Measurements from ENCODE around the gene POT1.

The POT1 gene

GRCh38 chr7:124909808-124910207 lies 19.8 kb downstream of the POT1 start:
- no peak for DNase-seq (ENCODE audit: low read depth)

- no peak for DNase-seq (ENCODE audit: low read depth)
These were observed 21.4 kb downstream of the POT1 start for GRCh38 chr7:124908259-124908658.

GRCh38 chr7:124907490-124907889 lies 22.1 kb downstream of the POT1 start:
- no peak for DNase-seq (ENCODE audit: low read depth)

- no peak for DNase-seq (ENCODE audit: low read depth)
These were observed 31.1 kb downstream of the POT1 start for GRCh38 chr7:124898531-124898930.

GRCh38 chr7:124896001-124896400 lies 33.6 kb downstream of the POT1 start:
- no peak for DNase-seq (ENCODE audit: low read depth)

- DNase-seq (ENCODE audit: low read depth), result no peak
These were observed 36.3 kb downstream of the POT1 start for GRCh38 chr7:124893140-124893827.

GRCh38 chr7:124887247-124887646 lies 42.4 kb downstream of the POT1 start:
- DNase-seq (ENCODE audit: low read depth), result no peak

- no peak for DNase-seq (ENCODE audit: low read depth)
These were observed 47.6 kb downstream of the POT1 start for GRCh38 chr7:124881981-124882380.

GRCh38 chr7:124879771-124880170 lies 49.9 kb downstream of the POT1 start:
- DNase-seq (ENCODE audit: low read depth), result no peak

GRCh38 chr7:124879103-124879502 lies 50.5 kb downstream of the POT1 start:
- no peak for DNase-seq (ENCODE audit: low read depth)

- no peak for DNase-seq (ENCODE audit: low read depth)
These were observed 54.9 kb downstream of the POT1 start for GRCh38 chr7:124874644-124875163.

- DNase-seq (ENCODE audit: low read depth), result no peak
These were observed 71.9 kb downstream of the POT1 start for GRCh38 chr7:124857672-124858235.

GRCh38 chr7:124856299-124856888 lies 73.2 kb downstream of the POT1 start:
- DNase-seq (ENCODE audit: low read depth), result peak; percentile 15

- no peak for DNase-seq (ENCODE audit: low read depth)
These were observed 86.3 kb downstream of the POT1 start for GRCh38 chr7:124843336-124843735.

- no peak for DNase-seq (ENCODE audit: low read depth)
These were observed 89.2 kb downstream of the POT1 start for GRCh38 chr7:124840435-124840834.

GRCh38 chr7:124839687-124840086 lies 89.9 kb downstream of the POT1 start:
- no peak for DNase-seq (ENCODE audit: low read depth)

GRCh38 chr7:124836173-124836572 lies 93.5 kb downstream of the POT1 start:
- no peak for DNase-seq (ENCODE audit: low read depth)

GRCh38 chr7:124818807-124819206 lies 110.8 kb downstream of the POT1 start:
- no peak for DNase-seq (ENCODE audit: low read depth)

- DNase-seq (ENCODE audit: low read depth), result no peak
These were observed 115.4 kb downstream of the POT1 start for GRCh38 chr7:124813994-124814798.

- DNase-seq (ENCODE audit: low read depth), result no peak
These were observed 116.9 kb downstream of the POT1 start for GRCh38 chr7:124812764-124813163.

- no peak for DNase-seq (ENCODE audit: low read depth)
These were observed 118.3 kb downstream of the POT1 start for GRCh38 chr7:124811341-124811740.

GRCh38 chr7:124810605-124811004 lies 119.0 kb downstream of the POT1 start:
- no peak for DNase-seq (ENCODE audit: low read depth)

- DNase-seq (ENCODE audit: low read depth), result no peak
These were observed 121.4 kb downstream of the POT1 start for GRCh38 chr7:124808206-124808605.

All from GM04504 (cell line).